ENCODE results near the gene SLC2A11. TPM values are rescaled to one million over a fixed set of nuclear protein-coding genes. Genes with fewer than 3 reads are reported as not detected.

The SLC2A11 gene
- total RNA-seq, 2 donors from 2014 or later: 6.8 to 12.5 TPM

- ATAC-seq (no peak), DNase-seq (ENCODE audit: low spot score) (no peak)
- H3K4me1 Mint-ChIP-seq (ENCODE audit: low read depth in 2 of 2): peaks cover 5 to 14% of the 10 kb centered on the region in 2 donors
- H3K27ac Mint-ChIP-seq: no peak overlapping the region
- H3K27me3 Mint-ChIP-seq: no peaks in the 10 kb centered on the region
- no peak overlapping the region for H3K4me3 Mint-ChIP-seq
- no peaks in the 10 kb centered on the region for H3K9me3 Mint-ChIP-seq
- no peaks in the 10 kb centered on the region for H3K36me3 Mint-ChIP-seq
Measured at GRCh38 chr22:23826510-23827350, 30.9 kb upstream of the SLC2A11 start.

- no peaks in the 10 kb centered on the region for H3K36me3 Mint-ChIP-seq
- H3K27me3 Mint-ChIP-seq: no peaks in the 10 kb centered on the region
- no peak for ATAC-seq
- DNase-seq (ENCODE audit: low spot score): no peak
- peaks cover 5 to 14% of the 10 kb centered on the region in 2 donors for H3K4me1 Mint-ChIP-seq (ENCODE audit: low read depth in 2 of 2)
- H3K27ac Mint-ChIP-seq: no peak overlapping the region
- H3K9me3 Mint-ChIP-seq: no peaks in the 10 kb centered on the region
- no peak overlapping the region for H3K4me3 Mint-ChIP-seq
Measured at GRCh38 chr22:23827351-23827995, 30.2 kb upstream of the SLC2A11 start.

GRCh38 chr22:23828800-23829680, 28.6 kb upstream of the SLC2A11 start:
- Mint-ChIP-seq H3K36me3 (no peaks in the 10 kb centered on the region), H3K27ac (peak overlapping the region in 1 of 2 donors; percentile 15), H3K27me3 (no peaks in the 10 kb centered on the region), H3K4me1 (ENCODE audit: low read depth in 2 of 2) (peaks cover 5 to 7% of the 10 kb centered on the region in 2 donors), H3K4me3 (no peak overlapping the region), H3K9me3 (no peaks in the 10 kb centered on the region)
- ATAC-seq: no peak
- no peak for DNase-seq (ENCODE audit: low spot score)

GRCh38 chr22:23829845-23830372, 27.8 kb upstream of the SLC2A11 start:
- Mint-ChIP-seq H3K27me3 (no peaks in the 10 kb centered on the region), H3K4me3 (no peak overlapping the region), H3K27ac (no peak overlapping the region), H3K9me3 (no peaks in the 10 kb centered on the region), H3K36me3 (no peaks in the 10 kb centered on the region), H3K4me1 (ENCODE audit: low read depth in 2 of 2) (peaks cover 5 to 7% of the 10 kb centered on the region in 2 donors)
- DNase-seq (ENCODE audit: low spot score): no peak
- ATAC-seq: no peak

GRCh38 chr22:23831261-23831660, 26.4 kb upstream of the SLC2A11 start:
- H3K36me3 Mint-ChIP-seq: no peaks in the 10 kb centered on the region
- no peak overlapping the region for H3K27ac Mint-ChIP-seq
- ATAC-seq: no peak

GRCh38 chr22:23831781-23832180, 25.9 kb upstream of the SLC2A11 start:
- ATAC-seq: no peak
- H3K27ac Mint-ChIP-seq: no peak overlapping the region
- H3K9me3 Mint-ChIP-seq: no peaks in the 10 kb centered on the region
- no peak for DNase-seq (ENCODE audit: low spot score)
- H3K36me3 Mint-ChIP-seq: no peaks in the 10 kb centered on the region
- H3K4me1 Mint-ChIP-seq (ENCODE audit: low read depth in 2 of 2): peaks cover 5 to 13% of the 10 kb centered on the region in 2 donors
- H3K4me3 Mint-ChIP-seq: no peak overlapping the region
- H3K27me3 Mint-ChIP-seq: no peaks in the 10 kb centered on the region

More at GRCh38 chr22:23831261-23831660, 26.4 kb upstream of the SLC2A11 start:
- no peak for DNase-seq (ENCODE audit: low spot score)
- Mint-ChIP-seq H3K4me1 (ENCODE audit: low read depth in 2 of 2) (peaks cover 5 to 10% of the 10 kb centered on the region in 2 donors), H3K27me3 (no peaks in the 10 kb centered on the region), H3K9me3 (no peaks in the 10 kb centered on the region), H3K4me3 (no peak overlapping the region)

- Mint-ChIP-seq H3K27ac (no peak overlapping the region), H3K27me3 (no peaks in the 10 kb centered on the region), H3K9me3 (no peaks in the 10 kb centered on the region), H3K4me3 (no peak overlapping the region), H3K4me1 (ENCODE audit: low read depth in 2 of 2) (peaks cover 5 to 16% of the 10 kb centered on the region in 2 donors), H3K36me3 (no peaks in the 10 kb centered on the region)
- ATAC-seq (no peak), DNase-seq (ENCODE audit: low spot score) (no peak)
Measured at GRCh38 chr22:23832226-23833016, 25.3 kb upstream of the SLC2A11 start.

- no peak for DNase-seq (ENCODE audit: low spot score)
- Mint-ChIP-seq H3K27me3 (no peaks in the 10 kb centered on the region), H3K27ac (no peak overlapping the region), H3K4me3 (no peak overlapping the region), H3K9me3 (no peaks in the 10 kb centered on the region), H3K36me3 (no peaks in the 10 kb centered on the region), H3K4me1 (ENCODE audit: low read depth in 2 of 2) (peaks cover 9 to 20% of the 10 kb centered on the region in 2 donors)
- no peak for ATAC-seq
Measured at GRCh38 chr22:23833017-23833751, 24.5 kb upstream of the SLC2A11 start.

- Mint-ChIP-seq H3K27ac (no peak overlapping the region), H3K4me3 (no peak overlapping the region), H3K27me3 (no peaks in the 10 kb centered on the region), H3K9me3 (no peaks in the 10 kb centered on the region), H3K4me1 (ENCODE audit: low read depth in 2 of 2) (peaks cover 11 to 21% of the 10 kb centered on the region in 2 donors), H3K36me3 (no peaks in the 10 kb centered on the region)
- no peak for ATAC-seq
- DNase-seq (ENCODE audit: low spot score): no peak
Measured at GRCh38 chr22:23833911-23834317, 23.8 kb upstream of the SLC2A11 start.

GRCh38 chr22:23834406-23834792, 23.3 kb upstream of the SLC2A11 start:
- H3K4me1 Mint-ChIP-seq (ENCODE audit: low read depth in 2 of 2): peaks cover 15 to 25% of the 10 kb centered on the region in 2 donors
- H3K27ac Mint-ChIP-seq: no peak overlapping the region
- no peaks in the 10 kb centered on the region for H3K36me3 Mint-ChIP-seq
- DNase-seq (ENCODE audit: low spot score) (no peak), ATAC-seq (no peak)
- no peaks in the 10 kb centered on the region for H3K27me3 Mint-ChIP-seq
- no peak overlapping the region for H3K4me3 Mint-ChIP-seq
- H3K9me3 Mint-ChIP-seq: no peaks in the 10 kb centered on the region

- Mint-ChIP-seq H3K27ac (no peak overlapping the region), H3K9me3 (no peaks in the 10 kb centered on the region), H3K27me3 (no peaks in the 10 kb centered on the region), H3K36me3 (no peaks in the 10 kb centered on the region), H3K4me3 (no peak overlapping the region), H3K4me1 (ENCODE audit: low read depth in 2 of 2) (peaks cover 19 to 30% of the 10 kb centered on the region in 2 donors)
- no peak for DNase-seq (ENCODE audit: low spot score)
- no peak for ATAC-seq
Measured at GRCh38 chr22:23834793-23835483, 22.7 kb upstream of the SLC2A11 start.
